MCF 10A (cell line): ENCODE measurements around the gene TCF4. TPM values are rescaled to one million over a fixed set of nuclear protein-coding genes. Genes with fewer than 3 reads are reported as not detected.

ENCODE experiments used
- BruUV-seq: library from RNA; stranded (reverse); fragments of 400-500 nt; replicated peaks from 2 replicates; lab custom pipeline; 2021; lab: Mats Ljungman, UMichigan
- CTCF ChIA-PET: fragments of 300-600 bp; sonication (Branson Sonifier 250); formaldehyde crosslinking; extraction: SDS; loops from one replicate; lab custom pipeline; 2021; ENCODE audit warnings: antibody characterized with exemption, inconsistent platforms; lab: Yijun Ruan, JAX
- POLR2A ChIA-PET: fragments of 300-600, 350-650 bp; sonication (Branson Sonifier 250); formaldehyde crosslinking; extraction: SDS; loops from one replicate; lab custom pipeline; 2020; ENCODE audit warnings: antibody characterized with exemption, inconsistent platforms; lab: Yijun Ruan, JAX
- DNase-seq: peaks from one replicate; pipeline ENCODE4 v3.0.0-alpha.2; 2018; ENCODE audit not compliant: unreplicated experiment
- H3K27ac Mint-ChIP-seq: one replicate; pipeline ENCODE4 v1.8.0; 2022; ENCODE audit warnings: mild to moderate bottlenecking, low read depth, mixed read lengths; ENCODE audit not compliant: unreplicated experiment
- H3K27me3 Mint-ChIP-seq: one replicate; pipeline ENCODE4 v1.8.0; 2022; ENCODE audit warnings: mixed read lengths; ENCODE audit not compliant: insufficient read depth, unreplicated experiment
- H3K36me3 Mint-ChIP-seq: one replicate; pipeline ENCODE4 v1.8.0; 2022; ENCODE audit warnings: mild to moderate bottlenecking, moderate library complexity, mixed read lengths; ENCODE audit not compliant: insufficient read depth, unreplicated experiment
- H3K4me1 Mint-ChIP-seq: one replicate; pipeline ENCODE4 v1.8.0; 2022; ENCODE audit warnings: mixed read lengths; ENCODE audit not compliant: insufficient read depth, unreplicated experiment
- H3K4me3 Mint-ChIP-seq: one replicate; pipeline ENCODE4 v1.8.0; 2022; ENCODE audit warnings: mild to moderate bottlenecking, moderate library complexity, mixed read lengths; ENCODE audit not compliant: unreplicated experiment
- H3K9me3 Mint-ChIP-seq: one replicate; pipeline ENCODE4 v1.8.0; 2022; ENCODE audit warnings: mixed read lengths; ENCODE audit not compliant: unreplicated experiment
- intact Hi-C: fragments of 100-400 bp; cut with micrococcal nuclease; formaldehyde crosslinking; loops from 2 replicates; pipeline ENCODE4 v1.14.1; 2022
- total RNA-seq: library from RNA; stranded (reverse); gene quantifications from 2 replicates; pipeline ENCODE4 v1.2.3, GENCODE V29; 2022
- TF ChIP-seq, protein P1 (sequence below): fragments of 200-600 bp; IDR thresholded peaks from one replicate; pipeline ENCODE4 v1.8.0; 2022; ENCODE audit warnings: antibody characterized with exemption, mild to moderate bottlenecking; ENCODE audit not compliant: unreplicated experiment

Gene TCF4
- total RNA-seq, 1 experiment from 2014 or later = 6.2 TPM

DNA sequence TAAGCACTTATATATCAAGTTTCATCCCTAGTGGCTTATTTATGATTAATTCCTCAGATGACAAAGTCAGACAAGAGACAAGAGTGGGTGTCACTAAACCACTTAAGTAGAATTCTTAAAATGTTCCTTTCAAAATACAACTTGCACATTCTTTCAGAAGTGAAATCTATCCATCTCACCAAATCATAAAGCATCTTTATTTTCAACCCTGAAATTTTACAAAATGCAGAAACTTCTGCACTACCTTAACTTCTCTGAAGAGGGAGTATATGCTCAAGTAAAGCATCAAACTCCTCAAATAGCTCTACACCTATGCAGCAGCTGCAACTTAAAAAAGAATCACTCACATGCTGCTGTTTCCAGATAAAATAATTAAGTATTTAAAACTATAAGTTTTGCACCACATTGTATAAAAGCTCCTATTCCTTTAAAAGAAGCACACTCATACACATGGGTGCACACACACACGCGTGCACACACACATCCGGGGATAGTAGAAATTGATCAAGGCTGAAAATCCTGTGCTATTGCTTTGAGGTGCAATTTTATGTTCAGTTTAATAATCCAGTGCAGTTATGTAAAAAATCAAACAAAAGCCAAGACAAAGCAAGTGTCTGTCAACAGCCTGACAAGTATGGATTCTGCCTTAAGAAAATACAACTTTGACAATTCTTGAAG, 244.5 kb downstream of the TCF4 start:
- no TSS peak for BruUV-seq
- H3K27me3 Mint-ChIP-seq = no peaks in the 10 kb centered on the region
- H3K9me3 Mint-ChIP-seq = no peaks in the 10 kb centered on the region
- intact Hi-C loops = loop anchor here (5.0 kb wide), 2 partner anchors 74 to 519 kb away; no protein-coding TSS in a partner anchor
- ChIA-PET POLR2A (interaction anchor here (0.6 kb wide), 1 partner anchor 951 kb away, joined by 4 read pairs; no protein-coding TSS in a partner anchor), CTCF (interaction anchor here (0.6 to 2.2 kb wide), 11 partner anchors 9 to 1234 kb away, joined by 3 to 12 read pairs (median 4); no protein-coding TSS in a partner anchor)
- H3K4me1 Mint-ChIP-seq = no peaks in the 10 kb centered on the region
- TF ChIP-seq, protein P1, sequence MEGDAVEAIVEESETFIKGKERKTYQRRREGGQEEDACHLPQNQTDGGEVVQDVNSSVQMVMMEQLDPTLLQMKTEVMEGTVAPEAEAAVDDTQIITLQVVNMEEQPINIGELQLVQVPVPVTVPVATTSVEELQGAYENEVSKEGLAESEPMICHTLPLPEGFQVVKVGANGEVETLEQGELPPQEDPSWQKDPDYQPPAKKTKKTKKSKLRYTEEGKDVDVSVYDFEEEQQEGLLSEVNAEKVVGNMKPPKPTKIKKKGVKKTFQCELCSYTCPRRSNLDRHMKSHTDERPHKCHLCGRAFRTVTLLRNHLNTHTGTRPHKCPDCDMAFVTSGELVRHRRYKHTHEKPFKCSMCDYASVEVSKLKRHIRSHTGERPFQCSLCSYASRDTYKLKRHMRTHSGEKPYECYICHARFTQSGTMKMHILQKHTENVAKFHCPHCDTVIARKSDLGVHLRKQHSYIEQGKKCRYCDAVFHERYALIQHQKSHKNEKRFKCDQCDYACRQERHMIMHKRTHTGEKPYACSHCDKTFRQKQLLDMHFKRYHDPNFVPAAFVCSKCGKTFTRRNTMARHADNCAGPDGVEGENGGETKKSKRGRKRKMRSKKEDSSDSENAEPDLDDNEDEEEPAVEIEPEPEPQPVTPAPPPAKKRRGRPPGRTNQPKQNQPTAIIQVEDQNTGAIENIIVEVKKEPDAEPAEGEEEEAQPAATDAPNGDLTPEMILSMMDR = peak; percentile 57
- DNase-seq = peak; percentile 25
- H3K27ac Mint-ChIP-seq = no peak overlapping the region
- no peaks in the 10 kb centered on the region for H3K36me3 Mint-ChIP-seq
- H3K4me3 Mint-ChIP-seq = no peak overlapping the region

GRCh38 chr18:55340998-55341397, 247.0 kb downstream of the TCF4 start:
- no peak overlapping the region for H3K4me3 Mint-ChIP-seq
- no peaks in the 10 kb centered on the region for H3K9me3 Mint-ChIP-seq
- H3K27me3 Mint-ChIP-seq = no peaks in the 10 kb centered on the region
- CTCF ChIA-PET = interaction anchor here (0.6 to 2.3 kb wide), 3 partner anchors 50 to 107 kb away, joined by 4 to 8 read pairs (median 4); no protein-coding TSS in a partner anchor
- POLR2A ChIA-PET = interaction anchor here (0.9 kb wide), 1 partner anchor 10 kb away, joined by 3 read pairs; no protein-coding TSS in a partner anchor
- DNase-seq = no peak
- H3K27ac Mint-ChIP-seq = no peak overlapping the region
- H3K4me1 Mint-ChIP-seq = no peaks in the 10 kb centered on the region
- no peaks in the 10 kb centered on the region for H3K36me3 Mint-ChIP-seq
- intact Hi-C loops = loop anchor here (5.0 kb wide), 2 partner anchors 76 to 521 kb away; no protein-coding TSS in a partner anchor
- TF ChIP-seq, protein P1 = no peak
- BruUV-seq = no TSS peak

GRCh38 chr18:55339990-55340389, 248.0 kb downstream of the TCF4 start:
- ChIA-PET CTCF (interaction anchor here (1.3 to 2.3 kb wide), 2 partner anchors 49 to 106 kb away, joined by 4 to 8 read pairs; no protein-coding TSS in a partner anchor), POLR2A (interaction anchor here (0.9 kb wide), 1 partner anchor 9 kb away, joined by 3 read pairs; no protein-coding TSS in a partner anchor)
- intact Hi-C loops = loop anchor here (5.0 kb wide), 2 partner anchors 77 to 522 kb away; no protein-coding TSS in a partner anchor

More at GRCh38 chr18:55339990-55340389, 248.0 kb downstream of the TCF4 start:
- Mint-ChIP-seq H3K27ac (no peak overlapping the region), H3K4me3 (no peak overlapping the region), H3K36me3 (no peaks in the 10 kb centered on the region), H3K27me3 (no peaks in the 10 kb centered on the region), H3K4me1 (no peaks in the 10 kb centered on the region), H3K9me3 (no peaks in the 10 kb centered on the region)
- TF ChIP-seq, protein P1 = no peak
- no TSS peak for BruUV-seq
- DNase-seq = no peak
